ENCODE measurements around the gene PHTF2. TPM values are rescaled to one million over a fixed set of nuclear protein-coding genes. Genes with fewer than 3 reads are reported as not detected.

Gene PHTF2
- total and polyA plus RNA-seq, 12 donors, result 4.3 to 24.3 (median 9.9) TPM

- TF ChIP-seq POLR2A (IDR thresholded peaks at IDR 0.05), result no peak
- peak in 1 of 6 experiments; percentile 10 for TF ChIP-seq CTCF (IDR thresholded peaks at IDR 0.05)
- Histone ChIP-seq H3K4me3 (no peak overlapping the region), H3K9me3 (replicated peaks in 1 of 3) (no peaks in the 10 kb centered on the region), H3K27me3 (no peaks in the 10 kb centered on the region), H3K36me3 (replicated peaks in 1 of 2) (no peaks in the 10 kb centered on the region), H3K4me1 (replicated peaks in 1 of 2) (no peaks in the 10 kb centered on the region), H3K27ac (no peak overlapping the region)
- intact Hi-C loops (cut with DNase I), result no loop called here
- DNase-seq, result no peak
- 86 to 93% (median 89%) methylated on average over 2 of the region's 2 CpGs for WGBS, 4 donors
Observed at GRCh38 chr7:77903597-77903996, 105.0 kb downstream of the PHTF2 start.

GRCh38 chr7:77904252-77904651, 105.7 kb downstream of the PHTF2 start:
- no peaks in the 10 kb centered on the region for H3K9me3 ChIP-seq (replicated peaks in 1 of 3)
- peaks cover 0 to 5% of the 10 kb centered on the region in 2 donors for H3K4me1 ChIP-seq (replicated peaks in 1 of 2)
- intact Hi-C loops (cut with DNase I), result no loop called here
- no peak overlapping the region for H3K4me3 ChIP-seq
- no peak overlapping the region for H3K27ac ChIP-seq
- no peaks in the 10 kb centered on the region for H3K36me3 ChIP-seq (replicated peaks in 1 of 2)
- WGBS, 4 donors, result 98% methylated on average over 2 of the region's 2 CpGs
- TF ChIP-seq CTCF (IDR thresholded peaks at IDR 0.05), result no peak
- TF ChIP-seq POLR2A (IDR thresholded peaks at IDR 0.05), result no peak
- DNase-seq, result no peak
- H3K27me3 ChIP-seq, result no peaks in the 10 kb centered on the region

GRCh38 chr7:77907281-77907680, 108.7 kb downstream of the PHTF2 start:
- TF ChIP-seq POLR2A (IDR thresholded peaks at IDR 0.05) (no peak), CTCF (IDR thresholded peaks at IDR 0.05) (no peak)
- DNase-seq, result no peak
- H3K27me3 ChIP-seq, result no peaks in the 10 kb centered on the region
- H3K27ac ChIP-seq, result no peak overlapping the region
- H3K36me3 ChIP-seq (replicated peaks in 1 of 2), result no peaks in the 10 kb centered on the region
- intact Hi-C loops (cut with DNase I), result no loop called here
- WGBS, 4 donors, result 90 to 99% (median 94%) methylated on average over 2 of the region's 2 CpGs
- H3K4me1 ChIP-seq (replicated peaks in 1 of 2), result peaks cover 0 to 5% of the 10 kb centered on the region in 2 donors
- no peak overlapping the region for H3K4me3 ChIP-seq
- no peaks in the 10 kb centered on the region for H3K9me3 ChIP-seq (replicated peaks in 1 of 3)

- TF ChIP-seq POLR2A (IDR thresholded peaks at IDR 0.05) (no peak), CTCF (IDR thresholded peaks at IDR 0.05) (no peak)
- intact Hi-C loops (cut with DNase I), result no loop called here
- no peak overlapping the region for H3K4me3 ChIP-seq
- no peaks in the 10 kb centered on the region for H3K36me3 ChIP-seq (replicated peaks in 1 of 2)
- no peaks in the 10 kb centered on the region for H3K9me3 ChIP-seq (replicated peaks in 1 of 3)
- no peaks in the 10 kb centered on the region for H3K27me3 ChIP-seq
- 53 to 69% (median 66%) methylated on average over 2 of the region's 2 CpGs for whole genome bisulfite sequencing, 4 donors
- no peak for DNase-seq
- H3K4me1 ChIP-seq (replicated peaks in 1 of 2), result peaks cover 0 to 5% of the 10 kb centered on the region in 2 donors
- H3K27ac ChIP-seq, result no peak overlapping the region
Observed at GRCh38 chr7:77908664-77909063, 110.1 kb downstream of the PHTF2 start.
